GM23338 (cell line): Measurements from ENCODE around the gene CD163L1. TPM values are rescaled to one million over a fixed set of nuclear protein-coding genes. Genes with fewer than 3 reads are reported as not detected.
"Not testable (repeated sequence)": the region's sequence is repeated elsewhere in the genome, so short reads cannot be mapped to it uniquely, and the experiment has no call there.

Source experiments
- ATAC-seq: fragments of 200-7000 bp; cut with Tn5 transposase; 3 replicates; pipeline ENCODE4 v1.9.1; 2020
- DNase-seq: peaks from one replicate; pipeline ENCODE4 v3.0.0-alpha.2; 2015; ENCODE audit warnings: low spot score
- H2AFZ ChIP-seq: fragments of 200-600 bp; sonication (generic); 2 replicates; pipeline ENCODE4 v1.8.0; 2016; ENCODE audit warnings: antibody characterized with exemption, mild to moderate bottlenecking, moderate library complexity
- H3F3A ChIP-seq: fragments of 200-600 bp; sonication (generic); replicated peaks from 2 replicates; pipeline ENCODE4 v1.8.0; 2017; ENCODE audit warnings: antibody characterized with exemption, mixed run types, low read depth
- H3K27ac ChIP-seq: fragments of 200-600 bp; sonication (generic); 2 replicates; pipeline ENCODE4 v1.6.1; 2016; ENCODE audit warnings: low read depth
- H3K27me3 ChIP-seq: fragments of 200-600 bp; sonication (generic); 2 replicates; pipeline ENCODE4 v1.8.0; 2016; ENCODE audit warnings: mild to moderate bottlenecking, mixed run types, moderate library complexity; ENCODE audit not compliant: insufficient read depth
- H3K36me3 ChIP-seq: fragments of 200-600 bp; sonication (generic); 2 replicates; pipeline ENCODE4 v1.8.0; 2016; ENCODE audit warnings: mild to moderate bottlenecking; ENCODE audit not compliant: insufficient read depth
- H3K4me1 ChIP-seq: fragments of 200-600 bp; sonication (generic); 2 replicates; pipeline ENCODE4 v1.8.0; 2016; ENCODE audit warnings: mild to moderate bottlenecking, moderate library complexity; ENCODE audit not compliant: insufficient read depth
- H3K4me2 ChIP-seq: fragments of 200-600 bp; sonication (generic); 2 replicates; pipeline ENCODE4 v1.7.1; 2017; ENCODE audit warnings: mixed run types
- H3K4me3 ChIP-seq: fragments of 200-600 bp; sonication (generic); 2 replicates; pipeline ENCODE4 v1.6.1; 2016; ENCODE audit warnings: mixed run types
- H3K79me2 ChIP-seq: fragments of 200-600 bp; sonication (generic); replicated peaks from 2 replicates; pipeline ENCODE4 v1.8.0; 2017; ENCODE audit warnings: mild to moderate bottlenecking; ENCODE audit not compliant: insufficient read depth
- H3K9me2 ChIP-seq: fragments of 200-600 bp; sonication (generic); 2 replicates; pipeline ENCODE4 v1.8.0; 2017; ENCODE audit not compliant: insufficient read depth
- H4K20me1 ChIP-seq: fragments of 200-600 bp; sonication (generic); replicated peaks from 2 replicates; pipeline ENCODE4 v1.8.0; 2017; ENCODE audit warnings: mild to moderate bottlenecking; ENCODE audit not compliant: insufficient read depth
- H3K27ac Mint-ChIP-seq: 2 replicates; pipeline ENCODE4 v1.8.0; 2020; ENCODE audit warnings: inconsistent platforms, mild to moderate bottlenecking, moderate library complexity, mixed read lengths
- H3K27me3 Mint-ChIP-seq: 3 replicates; pipeline ENCODE4 v1.8.0; 2022; ENCODE audit warnings: low read depth, mild to moderate bottlenecking, moderate library complexity, mixed read lengths, inconsistent platforms; ENCODE audit not compliant: insufficient read depth, poor library complexity
- H3K36me3 Mint-ChIP-seq: 3 replicates; pipeline ENCODE4 v1.8.0; 2021; ENCODE audit warnings: low read depth, mild to moderate bottlenecking, inconsistent platforms, moderate library complexity, mixed read lengths
- H3K4me1 Mint-ChIP-seq: 3 replicates; pipeline ENCODE4 v1.8.0; 2020; ENCODE audit warnings: mild to moderate bottlenecking, inconsistent platforms, mixed read lengths
- H3K4me3 Mint-ChIP-seq: 3 replicates; pipeline ENCODE4 v1.8.0; 2021; ENCODE audit warnings: moderate library complexity, mild to moderate bottlenecking, inconsistent platforms, mixed read lengths
- H3K9me3 Mint-ChIP-seq: 3 replicates; pipeline ENCODE4 v1.8.0; 2020; ENCODE audit warnings: moderate library complexity, mild to moderate bottlenecking, inconsistent platforms, mixed read lengths
- ZNF462 ChIP-seq: fragments of 250-450 bp; sonication (Bioruptor Pico); IDR thresholded peaks from 2 replicates; pipeline ENCODE4 v1.5.0; 2020; ENCODE audit warnings: mild to moderate bottlenecking, moderate library complexity
- polyA plus RNA-seq: library from polyadenylated mRNA; unstranded; fragments of >200 nt; fragmentation: Nextera tagmentation; extraction: Ambion mirVana; gene quantifications from 2 replicates; pipeline ENCODE4 v1.2.1, GENCODE V29; 2016
- total RNA-seq: library from RNA; depleted of rRNA; stranded (reverse); fragments of >200 nt; shearing (Covaris generic); gene quantifications from 2 replicates; pipeline ENCODE4 v1.2.3, GENCODE V29; 2014
- TF ChIP-seq, protein P1 (sequence below): IDR thresholded peaks from 2 replicates; pipeline ENCODE4 v1.6.1; 2016; ENCODE audit warnings: antibody characterized with exemption

Gene CD163L1
- total and polyA plus RNA-seq, 2 experiments from 2014 or later = 0.14 to 0.36 TPM

GRCh38 chr12:7438291-7438995 is 5.5 kb downstream of the CD163L1 start:
- Mint-ChIP-seq H3K36me3 (peaks cover 14% of the 10 kb centered on the region), H3K9me3 (peaks cover 24% of the 10 kb centered on the region), H3K27me3 (peaks cover 17% of the 10 kb centered on the region)
- ATAC-seq, H3K27ac Mint-ChIP-seq, H3K36me3 ChIP-seq, H3K4me1 Mint-ChIP-seq, H3K27me3 ChIP-seq, H2AFZ ChIP-seq, H3K4me3 Mint-ChIP-seq, H3K4me1 ChIP-seq, H3K9me2 ChIP-seq, H4K20me1 ChIP-seq, H3K79me2 ChIP-seq, DNase-seq, H3K27ac ChIP-seq: not testable (repeated sequence)
- H3F3A ChIP-seq = peaks cover 16% of the 10 kb centered on the region; the same call in 1 of the 2 replicates
- peak overlapping the region; percentile 53; the same call in 1 of the 2 replicates for H3K4me3 ChIP-seq
- H3K4me2 ChIP-seq = peak overlapping the region; percentile 70

DNA sequence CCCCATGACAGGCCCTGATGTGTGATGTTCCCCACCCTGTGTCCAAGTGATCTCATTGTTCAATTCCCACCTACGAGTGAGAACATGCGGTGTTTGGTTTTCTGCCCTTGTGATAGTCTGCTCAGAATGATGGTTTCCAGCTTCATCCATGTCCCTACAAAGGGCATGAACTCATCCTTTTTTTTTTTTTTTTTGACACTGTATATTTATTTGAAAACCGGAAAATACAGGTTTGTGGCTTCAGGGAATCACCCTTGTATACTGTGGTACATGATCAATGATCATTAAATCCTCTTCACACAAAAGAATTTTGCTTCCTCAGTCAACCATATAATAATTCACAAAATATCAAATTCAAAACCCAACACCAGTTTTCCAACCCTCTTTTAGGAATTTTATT is 6.5 kb downstream of the CD163L1 start:
- not testable (repeated sequence) for H3K4me3 Mint-ChIP-seq, H3K4me1 Mint-ChIP-seq, H3K27ac ChIP-seq

GRCh38 chr12:7434670-7435069 is 9.3 kb downstream of the CD163L1 start:
- Histone ChIP-seq H3K4me1 (peaks cover 24% of the 10 kb centered on the region), H3K27ac (no peak overlapping the region), H3K9me2 (peaks cover 8% of the 10 kb centered on the region), H3K4me3 (no peak overlapping the region), H3K36me3 (no peaks in the 10 kb centered on the region), H3K79me2 (no peaks in the 10 kb centered on the region), H2AFZ (peak overlapping the region; percentile 18; the same call in 1 of the 2 replicates), H3K27me3 (no peaks in the 10 kb centered on the region), H3F3A (peaks cover 9% of the 10 kb centered on the region; the same call in 1 of the 2 replicates), H4K20me1 (no peaks in the 10 kb centered on the region), H3K4me2 (no peak overlapping the region)
- H3K9me3 Mint-ChIP-seq = peaks cover 18% of the 10 kb centered on the region
- ATAC-seq (no peak), DNase-seq (no peak)
- H3K27ac Mint-ChIP-seq = no peak overlapping the region
- peaks cover 13% of the 10 kb centered on the region for H3K4me1 Mint-ChIP-seq
- peaks cover 14% of the 10 kb centered on the region for H3K27me3 Mint-ChIP-seq
- TF ChIP-seq, protein P1, sequence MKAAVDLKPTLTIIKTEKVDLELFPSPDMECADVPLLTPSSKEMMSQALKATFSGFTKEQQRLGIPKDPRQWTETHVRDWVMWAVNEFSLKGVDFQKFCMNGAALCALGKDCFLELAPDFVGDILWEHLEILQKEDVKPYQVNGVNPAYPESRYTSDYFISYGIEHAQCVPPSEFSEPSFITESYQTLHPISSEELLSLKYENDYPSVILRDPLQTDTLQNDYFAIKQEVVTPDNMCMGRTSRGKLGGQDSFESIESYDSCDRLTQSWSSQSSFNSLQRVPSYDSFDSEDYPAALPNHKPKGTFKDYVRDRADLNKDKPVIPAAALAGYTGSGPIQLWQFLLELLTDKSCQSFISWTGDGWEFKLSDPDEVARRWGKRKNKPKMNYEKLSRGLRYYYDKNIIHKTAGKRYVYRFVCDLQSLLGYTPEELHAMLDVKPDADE = no peak
- H3K36me3 Mint-ChIP-seq = peaks cover 11% of the 10 kb centered on the region
- no peak overlapping the region for H3K4me3 Mint-ChIP-seq

More for the DNA sequence above, 6.5 kb downstream of the CD163L1 start:
- H3K4me2 ChIP-seq, H3K27ac Mint-ChIP-seq, H4K20me1 ChIP-seq, ATAC-seq, H3K27me3 ChIP-seq, DNase-seq, H3K36me3 ChIP-seq, H3K4me3 ChIP-seq, H3K9me2 ChIP-seq, H3K4me1 ChIP-seq, H3K79me2 ChIP-seq, H2AFZ ChIP-seq: not testable (repeated sequence)
- H3K36me3 Mint-ChIP-seq = peaks cover 14% of the 10 kb centered on the region
- H3K27me3 Mint-ChIP-seq = peaks cover 17% of the 10 kb centered on the region
- peaks cover 24% of the 10 kb centered on the region for H3K9me3 Mint-ChIP-seq
- peaks cover 16% of the 10 kb centered on the region; the same call in 1 of the 2 replicates for H3F3A ChIP-seq

DNA sequence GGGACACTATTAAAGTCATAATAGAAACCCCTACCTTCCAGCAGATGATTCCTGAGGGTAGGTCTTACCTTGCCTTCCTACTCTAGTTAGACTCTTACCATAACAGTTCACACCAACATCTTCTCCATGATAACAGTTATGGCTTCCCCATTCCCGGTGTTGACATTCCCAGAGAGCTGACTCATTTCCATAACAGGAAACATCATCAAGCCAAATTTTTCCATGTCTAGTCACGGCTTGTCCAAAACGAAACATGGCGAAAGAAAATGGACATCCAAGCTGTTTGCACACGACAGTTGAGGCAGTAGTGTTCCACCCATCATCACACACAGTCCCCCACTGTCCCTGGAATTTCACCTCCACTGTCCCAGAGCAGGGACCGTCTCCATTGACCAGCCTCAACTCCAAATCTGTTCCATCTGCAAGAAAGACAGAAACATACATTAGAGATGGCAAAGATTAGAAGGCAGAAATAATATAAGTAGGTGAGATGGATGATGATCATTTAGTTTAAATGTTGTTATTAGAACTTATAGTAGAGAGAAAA is 10.6 kb downstream of the CD163L1 start:
- H3K4me1 ChIP-seq = peaks cover 25% of the 10 kb centered on the region
- no peaks in the 10 kb centered on the region for H3K36me3 Mint-ChIP-seq
- H3K4me2 ChIP-seq = no peak overlapping the region
- no peak for DNase-seq
- no peaks in the 10 kb centered on the region for H3K27me3 ChIP-seq
- no peaks in the 10 kb centered on the region for H4K20me1 ChIP-seq
- H3K9me3 Mint-ChIP-seq = peaks cover 6% of the 10 kb centered on the region; the same call in 2 of the 3 replicates
- no peak overlapping the region for H2AFZ ChIP-seq
- peaks cover 10% of the 10 kb centered on the region for H3K4me1 Mint-ChIP-seq
- ATAC-seq = no peak
- H3K27ac Mint-ChIP-seq = no peak overlapping the region
- H3K4me3 ChIP-seq = no peak overlapping the region
- H3K27ac ChIP-seq = no peak overlapping the region
- peaks cover 8% of the 10 kb centered on the region for H3K9me2 ChIP-seq
- peaks cover 4% of the 10 kb centered on the region for H3K27me3 Mint-ChIP-seq
- H3K4me3 Mint-ChIP-seq = no peak overlapping the region
- H3K79me2 ChIP-seq = no peaks in the 10 kb centered on the region
- H3F3A ChIP-seq = no peaks in the 10 kb centered on the region
- H3K36me3 ChIP-seq = no peaks in the 10 kb centered on the region
- TF ChIP-seq ZNF462 (CRISPR knock-in tag) = no peak
